ENCODE data around the gene C18orf63. TPM values are rescaled to one million over a fixed set of nuclear protein-coding genes. Genes with fewer than 3 reads are reported as not detected.

The C18orf63 gene
- total RNA-seq, 1 experiment from 2014 or later, result not detected

DNA sequence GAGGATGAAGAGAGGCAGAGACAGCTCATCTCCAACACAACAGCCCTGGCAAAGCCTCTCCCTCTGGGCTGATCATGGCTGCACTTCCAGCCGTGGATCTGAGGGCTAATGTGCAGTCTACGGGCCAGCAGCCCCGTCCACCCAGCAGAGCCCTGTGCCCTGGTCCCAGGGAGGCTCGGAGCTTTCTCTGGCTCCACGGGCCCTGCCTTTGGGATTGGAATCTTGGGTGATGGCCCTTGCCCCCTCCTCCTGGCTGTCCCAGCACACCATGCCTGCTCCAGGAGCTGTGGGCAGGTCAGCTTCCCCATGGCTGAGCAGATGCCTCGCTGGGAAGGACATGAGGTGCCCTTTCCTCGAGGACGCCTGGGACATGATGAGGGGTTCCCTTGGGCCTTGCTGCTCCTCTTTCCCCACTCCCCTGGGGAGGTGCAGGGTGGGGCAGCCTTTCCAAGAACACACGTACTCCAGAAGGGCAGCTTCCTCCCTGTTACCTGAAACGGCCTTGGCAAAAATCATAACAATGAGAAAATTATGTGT is 66.9 kb downstream of the C18orf63 start:
- H3K27me3 Mint-ChIP-seq (ENCODE audit: low read depth), result peaks cover 12% of the 10 kb centered on the region
- CTCF ChIA-PET, result no interaction called here
- DNase-seq (ENCODE audit: low spot score) (no peak), ATAC-seq (no peak)
- no peak for TF ChIP-seq ZNF671 (CRISPR knock-in tag; IDR thresholded peaks at IDR 0.05)
- no peak for TF ChIP-seq SOX15 (CRISPR knock-in tag; IDR thresholded peaks at IDR 0.05)
- TF ChIP-seq OVOL2 (CRISPR knock-in tag; IDR thresholded peaks at IDR 0.05; ENCODE audit: borderline replicate concordance), result no peak
- no peak for TF ChIP-seq SMAD3 (CRISPR knock-in tag; IDR thresholded peaks at IDR 0.05; ENCODE audit: borderline replicate concordance)
- TF ChIP-seq HMGA2 (CRISPR knock-in tag; IDR thresholded peaks at IDR 0.05), result no peak
- TF ChIP-seq, protein P1, sequence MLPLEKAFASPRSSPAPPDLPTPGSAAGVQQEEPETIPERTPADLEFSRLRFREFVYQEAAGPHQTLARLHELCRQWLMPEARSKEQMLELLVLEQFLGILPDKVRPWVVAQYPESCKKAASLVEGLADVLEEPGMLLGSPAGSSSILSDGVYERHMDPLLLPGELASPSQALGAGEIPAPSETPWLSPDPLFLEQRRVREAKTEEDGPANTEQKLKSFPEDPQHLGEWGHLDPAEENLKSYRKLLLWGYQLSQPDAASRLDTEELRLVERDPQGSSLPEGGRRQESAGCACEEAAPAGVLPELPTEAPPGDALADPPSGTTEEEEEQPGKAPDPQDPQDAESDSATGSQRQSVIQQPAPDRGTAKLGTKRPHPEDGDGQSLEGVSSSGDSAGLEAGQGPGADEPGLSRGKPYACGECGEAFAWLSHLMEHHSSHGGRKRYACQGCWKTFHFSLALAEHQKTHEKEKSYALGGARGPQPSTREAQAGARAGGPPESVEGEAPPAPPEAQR (CRISPR knock-in tag; IDR thresholded peaks at IDR 0.05), result no peak
- H3K36me3 Mint-ChIP-seq, result peaks cover 34% of the 10 kb centered on the region
- peaks cover 24% of the 10 kb centered on the region for H3K4me1 Mint-ChIP-seq
- H3K4me3 Mint-ChIP-seq, result no peak overlapping the region
- peaks cover 35% of the 10 kb centered on the region for H3K9me3 Mint-ChIP-seq
- POLR2A ChIA-PET, result no interaction called here
- H3K27ac Mint-ChIP-seq, result no peak overlapping the region

DNA sequence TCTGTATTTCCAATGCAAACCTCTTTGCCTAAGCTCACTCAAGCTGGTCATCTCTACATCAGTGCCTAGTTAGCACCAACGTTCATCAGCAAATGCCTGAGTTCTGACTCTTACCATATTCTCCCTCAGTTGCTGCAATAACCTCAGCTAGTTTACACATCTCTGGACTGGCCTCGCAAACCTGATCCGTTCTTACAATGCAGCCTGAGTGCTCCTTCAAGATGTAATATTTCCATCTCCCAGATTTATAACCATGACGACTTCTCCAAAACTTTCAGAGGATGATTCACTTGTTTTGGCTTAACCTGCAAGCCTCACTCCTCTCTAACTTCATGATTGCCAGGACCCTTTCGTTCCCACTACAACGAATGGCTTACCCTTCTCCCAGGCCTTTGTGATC is 71.7 kb downstream of the C18orf63 start:
- peaks cover 24% of the 10 kb centered on the region for H3K4me1 Mint-ChIP-seq
- ATAC-seq (no peak), DNase-seq (ENCODE audit: low spot score) (no peak)
- H3K4me3 Mint-ChIP-seq, result no peak overlapping the region
- peaks cover 3% of the 10 kb centered on the region; the same call in 1 of the 2 replicates for H3K27me3 Mint-ChIP-seq (ENCODE audit: low read depth)
- peaks cover 6% of the 10 kb centered on the region for H3K36me3 Mint-ChIP-seq
- H3K27ac Mint-ChIP-seq, result no peak overlapping the region
- ChIA-PET POLR2A (no interaction called here), CTCF (no interaction called here)
- no peaks in the 10 kb centered on the region for H3K9me3 Mint-ChIP-seq
- TF ChIP-seq, protein P2, sequence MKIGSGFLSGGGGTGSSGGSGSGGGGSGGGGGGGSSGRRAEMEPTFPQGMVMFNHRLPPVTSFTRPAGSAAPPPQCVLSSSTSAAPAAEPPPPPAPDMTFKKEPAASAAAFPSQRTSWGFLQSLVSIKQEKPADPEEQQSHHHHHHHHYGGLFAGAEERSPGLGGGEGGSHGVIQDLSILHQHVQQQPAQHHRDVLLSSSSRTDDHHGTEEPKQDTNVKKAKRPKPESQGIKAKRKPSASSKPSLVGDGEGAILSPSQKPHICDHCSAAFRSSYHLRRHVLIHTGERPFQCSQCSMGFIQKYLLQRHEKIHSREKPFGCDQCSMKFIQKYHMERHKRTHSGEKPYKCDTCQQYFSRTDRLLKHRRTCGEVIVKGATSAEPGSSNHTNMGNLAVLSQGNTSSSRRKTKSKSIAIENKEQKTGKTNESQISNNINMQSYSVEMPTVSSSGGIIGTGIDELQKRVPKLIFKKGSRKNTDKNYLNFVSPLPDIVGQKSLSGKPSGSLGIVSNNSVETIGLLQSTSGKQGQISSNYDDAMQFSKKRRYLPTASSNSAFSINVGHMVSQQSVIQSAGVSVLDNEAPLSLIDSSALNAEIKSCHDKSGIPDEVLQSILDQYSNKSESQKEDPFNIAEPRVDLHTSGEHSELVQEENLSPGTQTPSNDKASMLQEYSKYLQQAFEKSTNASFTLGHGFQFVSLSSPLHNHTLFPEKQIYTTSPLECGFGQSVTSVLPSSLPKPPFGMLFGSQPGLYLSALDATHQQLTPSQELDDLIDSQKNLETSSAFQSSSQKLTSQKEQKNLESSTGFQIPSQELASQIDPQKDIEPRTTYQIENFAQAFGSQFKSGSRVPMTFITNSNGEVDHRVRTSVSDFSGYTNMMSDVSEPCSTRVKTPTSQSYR (CRISPR knock-in tag; IDR thresholded peaks at IDR 0.05), result no peak
- TF ChIP-seq TCF7 (CRISPR knock-in tag; IDR thresholded peaks at IDR 0.05; ENCODE audit: low read depth) (no peak), MXD4 (CRISPR knock-in tag; IDR thresholded peaks at IDR 0.05; ENCODE audit: borderline replicate concordance) (no peak), JUN (CRISPR knock-in tag; IDR thresholded peaks at IDR 0.05) (no peak), FOXK1 (CRISPR knock-in tag; IDR thresholded peaks at IDR 0.05) (no peak), HMGA2 (CRISPR knock-in tag; IDR thresholded peaks at IDR 0.05) (no peak), SP1 (CRISPR knock-in tag; conservative IDR thresholded peaks at IDR 0.05) (no peak), TEAD4 (CRISPR knock-in tag; IDR thresholded peaks at IDR 0.05) (no peak), NFATC4 (CRISPR knock-in tag; IDR thresholded peaks at IDR 0.05) (no peak), CBFB (CRISPR knock-in tag; IDR thresholded peaks at IDR 0.05; ENCODE audit: low read depth) (no peak), ESRRA (CRISPR knock-in tag; IDR thresholded peaks at IDR 0.05; ENCODE audit: borderline replicate concordance) (no peak)
- TF ChIP-seq, protein P3, sequence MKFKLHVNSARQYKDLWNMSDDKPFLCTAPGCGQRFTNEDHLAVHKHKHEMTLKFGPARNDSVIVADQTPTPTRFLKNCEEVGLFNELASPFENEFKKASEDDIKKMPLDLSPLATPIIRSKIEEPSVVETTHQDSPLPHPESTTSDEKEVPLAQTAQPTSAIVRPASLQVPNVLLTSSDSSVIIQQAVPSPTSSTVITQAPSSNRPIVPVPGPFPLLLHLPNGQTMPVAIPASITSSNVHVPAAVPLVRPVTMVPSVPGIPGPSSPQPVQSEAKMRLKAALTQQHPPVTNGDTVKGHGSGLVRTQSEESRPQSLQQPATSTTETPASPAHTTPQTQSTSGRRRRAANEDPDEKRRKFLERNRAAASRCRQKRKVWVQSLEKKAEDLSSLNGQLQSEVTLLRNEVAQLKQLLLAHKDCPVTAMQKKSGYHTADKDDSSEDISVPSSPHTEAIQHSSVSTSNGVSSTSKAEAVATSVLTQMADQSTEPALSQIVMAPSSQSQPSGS (CRISPR knock-in tag; IDR thresholded peaks at IDR 0.05; ENCODE audit: borderline replicate concordance, low read depth), result no peak
- TF ChIP-seq, protein P4, sequence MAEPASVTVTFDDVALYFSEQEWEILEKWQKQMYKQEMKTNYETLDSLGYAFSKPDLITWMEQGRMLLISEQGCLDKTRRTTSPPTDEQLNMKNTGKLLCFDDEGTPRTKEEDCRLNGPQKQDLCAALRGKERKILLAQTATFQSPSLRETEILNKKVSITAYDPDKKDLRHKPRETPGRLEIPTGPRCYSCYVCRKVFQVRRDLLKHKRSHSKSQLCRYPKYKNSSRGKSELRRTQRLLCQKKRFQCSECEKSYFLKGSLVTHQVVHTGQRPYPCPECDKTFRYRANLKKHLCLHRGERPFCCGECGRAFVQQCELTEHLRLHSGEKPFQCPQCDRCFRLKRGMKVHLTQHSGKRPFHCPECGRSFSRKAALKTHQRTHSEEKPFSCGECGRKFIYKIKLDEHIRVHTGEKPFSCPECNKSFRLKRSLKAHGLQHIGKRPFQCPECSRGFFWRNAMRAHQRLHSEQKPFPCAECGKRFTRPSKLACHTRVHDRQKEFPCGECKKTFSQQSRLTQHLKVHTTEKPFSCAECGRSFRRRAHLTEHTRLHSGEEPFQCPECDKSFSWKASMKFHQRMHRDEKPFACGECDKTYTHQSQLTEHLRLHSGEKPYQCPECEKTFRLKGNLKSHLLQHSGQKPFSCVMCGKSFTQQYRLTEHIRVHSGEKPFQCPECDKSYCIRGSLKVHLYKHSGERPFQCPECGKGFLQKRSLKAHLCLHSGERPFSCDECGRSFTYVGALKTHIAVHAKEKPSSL (CRISPR knock-in tag; conservative IDR thresholded peaks at IDR 0.05), result no peak
- TF ChIP-seq, protein P5, sequence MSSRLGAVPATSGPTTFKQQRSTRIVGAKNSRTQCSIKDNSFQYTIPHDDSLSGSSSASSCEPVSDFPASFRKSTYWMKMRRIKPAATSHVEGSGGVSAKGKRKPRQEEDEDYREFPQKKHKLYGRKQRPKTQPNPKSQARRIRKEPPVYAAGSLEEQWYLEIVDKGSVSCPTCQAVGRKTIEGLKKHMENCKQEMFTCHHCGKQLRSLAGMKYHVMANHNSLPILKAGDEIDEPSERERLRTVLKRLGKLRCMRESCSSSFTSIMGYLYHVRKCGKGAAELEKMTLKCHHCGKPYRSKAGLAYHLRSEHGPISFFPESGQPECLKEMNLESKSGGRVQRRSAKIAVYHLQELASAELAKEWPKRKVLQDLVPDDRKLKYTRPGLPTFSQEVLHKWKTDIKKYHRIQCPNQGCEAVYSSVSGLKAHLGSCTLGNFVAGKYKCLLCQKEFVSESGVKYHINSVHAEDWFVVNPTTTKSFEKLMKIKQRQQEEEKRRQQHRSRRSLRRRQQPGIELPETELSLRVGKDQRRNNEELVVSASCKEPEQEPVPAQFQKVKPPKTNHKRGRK (CRISPR knock-in tag; IDR thresholded peaks at IDR 0.05; ENCODE audit: borderline replicate concordance), result no peak
- TF ChIP-seq, protein P6, sequence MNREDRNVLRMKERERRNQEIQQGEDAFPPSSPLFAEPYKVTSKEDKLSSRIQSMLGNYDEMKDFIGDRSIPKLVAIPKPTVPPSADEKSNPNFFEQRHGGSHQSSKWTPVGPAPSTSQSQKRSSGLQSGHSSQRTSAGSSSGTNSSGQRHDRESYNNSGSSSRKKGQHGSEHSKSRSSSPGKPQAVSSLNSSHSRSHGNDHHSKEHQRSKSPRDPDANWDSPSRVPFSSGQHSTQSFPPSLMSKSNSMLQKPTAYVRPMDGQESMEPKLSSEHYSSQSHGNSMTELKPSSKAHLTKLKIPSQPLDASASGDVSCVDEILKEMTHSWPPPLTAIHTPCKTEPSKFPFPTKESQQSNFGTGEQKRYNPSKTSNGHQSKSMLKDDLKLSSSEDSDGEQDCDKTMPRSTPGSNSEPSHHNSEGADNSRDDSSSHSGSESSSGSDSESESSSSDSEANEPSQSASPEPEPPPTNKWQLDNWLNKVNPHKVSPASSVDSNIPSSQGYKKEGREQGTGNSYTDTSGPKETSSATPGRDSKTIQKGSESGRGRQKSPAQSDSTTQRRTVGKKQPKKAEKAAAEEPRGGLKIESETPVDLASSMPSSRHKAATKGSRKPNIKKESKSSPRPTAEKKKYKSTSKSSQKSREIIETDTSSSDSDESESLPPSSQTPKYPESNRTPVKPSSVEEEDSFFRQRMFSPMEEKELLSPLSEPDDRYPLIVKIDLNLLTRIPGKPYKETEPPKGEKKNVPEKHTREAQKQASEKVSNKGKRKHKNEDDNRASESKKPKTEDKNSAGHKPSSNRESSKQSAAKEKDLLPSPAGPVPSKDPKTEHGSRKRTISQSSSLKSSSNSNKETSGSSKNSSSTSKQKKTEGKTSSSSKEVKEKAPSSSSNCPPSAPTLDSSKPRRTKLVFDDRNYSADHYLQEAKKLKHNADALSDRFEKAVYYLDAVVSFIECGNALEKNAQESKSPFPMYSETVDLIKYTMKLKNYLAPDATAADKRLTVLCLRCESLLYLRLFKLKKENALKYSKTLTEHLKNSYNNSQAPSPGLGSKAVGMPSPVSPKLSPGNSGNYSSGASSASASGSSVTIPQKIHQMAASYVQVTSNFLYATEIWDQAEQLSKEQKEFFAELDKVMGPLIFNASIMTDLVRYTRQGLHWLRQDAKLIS (CRISPR knock-in tag; IDR thresholded peaks at IDR 0.05; ENCODE audit: borderline replicate concordance), result no peak
